ENCODE results near the gene PCIF1. TPM values are rescaled to one million over a fixed set of nuclear protein-coding genes. Genes with fewer than 3 reads are reported as not detected.

PCIF1 gene
- total RNA-seq: 9.1 and 15.8 TPM in 2 replicates

- H3K4me3 ChIP-seq (ENCODE audit: low read depth, low read length): peak within 1 kb of the TSS; percentile 87
- peak; percentile 99 for DNase-seq (ENCODE audit: low read depth)
- TF ChIP-seq CTCF (IDR thresholded peaks at IDR 0.05; ENCODE audit: insufficient read depth, low read depth, low read length): no peak
These were observed at the start of gene PCIF1 for GRCh38 chr20:45934586-45935415. Gene PCIF1 (plus strand): TSS chr20:45934683. CDS start chr20:45939000, 4,317 bp downstream.

- no peak for DNase-seq (ENCODE audit: low read depth)
- TF ChIP-seq CTCF (IDR thresholded peaks at IDR 0.05; ENCODE audit: insufficient read depth, low read depth, low read length): no peak
These were observed 47.7 kb upstream of the PCIF1 start for GRCh38 chr20:45886590-45887345.

GRCh38 chr20:45887346-45887715 is 47.2 kb upstream of the PCIF1 start, which contains the start of gene SPATA25:
Gene SPATA25 (minus strand): TSS chr20:45887622. CDS start chr20:45887590, 32 bp downstream.
- no peak within 1 kb of the TSS for H3K4me3 ChIP-seq (ENCODE audit: low read depth, low read length)
- DNase-seq (ENCODE audit: low read depth): no peak
- TF ChIP-seq CTCF (IDR thresholded peaks at IDR 0.05; ENCODE audit: insufficient read depth, low read depth, low read length): no peak

More at GRCh38 chr20:45886590-45887345, 47.7 kb upstream of the PCIF1 start:
- H3K4me3 ChIP-seq (ENCODE audit: low read depth, low read length): no peak overlapping the region

GRCh38 chr20:45888681-45889080 is 45.8 kb upstream of the PCIF1 start:
- DNase-seq (ENCODE audit: low read depth): no peak
- H3K4me3 ChIP-seq (ENCODE audit: low read depth, low read length): no peak overlapping the region
- TF ChIP-seq CTCF (IDR thresholded peaks at IDR 0.05; ENCODE audit: insufficient read depth, low read depth, low read length): no peak

GRCh38 chr20:45890077-45890984 is 44.2 kb upstream of the PCIF1 start:
- peak; percentile 88 for DNase-seq (ENCODE audit: low read depth)
- TF ChIP-seq CTCF (IDR thresholded peaks at IDR 0.05; ENCODE audit: insufficient read depth, low read depth, low read length): peak; percentile 80
- peak overlapping the region; percentile 82 for H3K4me3 ChIP-seq (ENCODE audit: low read depth, low read length)
